Activated T-cell treated with anti-CD3 and anti-CD28 coated beads, Interleukin-2, amount 50 U/mL, for 4 hours (primary cell): Measurements from ENCODE around the gene DACT2. TPM values are rescaled to one million over a fixed set of nuclear protein-coding genes. Genes with fewer than 3 reads are reported as not detected.

Source experiments
- ATAC-seq, 2 donors: fragments of 200-7000 bp; cut with Tn5 transposase; one replicate each; pipeline ENCODE4 v1.10.0; 2021
- DNase-seq: peaks from one replicate; pipeline ENCODE4 v3.0.0-alpha.2; 2020
- H3K27me3 Mint-ChIP-seq: one replicate; pipeline ENCODE4 v1.8.0; 2021; ENCODE audit warnings: low read depth, mixed read lengths
- H3K36me3 Mint-ChIP-seq: one replicate; pipeline ENCODE4 v1.8.0; 2022; ENCODE audit warnings: mixed read lengths; ENCODE audit not compliant: insufficient read depth
- H3K4me1 Mint-ChIP-seq: one replicate; pipeline ENCODE4 v1.8.0; 2021; ENCODE audit warnings: low read depth, mixed read lengths
- H3K4me3 Mint-ChIP-seq: one replicate; pipeline ENCODE4 v1.8.0; 2021; ENCODE audit warnings: mild to moderate bottlenecking, moderate library complexity, mixed read lengths
- H3K9me3 Mint-ChIP-seq: one replicate; pipeline ENCODE4 v1.8.0; 2021; ENCODE audit warnings: mixed read lengths
- total RNA-seq, 3 donors: library from RNA; stranded (reverse); gene quantifications; one replicate each; pipeline ENCODE4 v1.2.1, GENCODE V29; 2021

DACT2 gene
- total RNA-seq, 3 donors from 2014 or later = not detected

- no peak for DNase-seq
- H3K4me3 Mint-ChIP-seq = no peak overlapping the region
- H3K4me1 Mint-ChIP-seq = no peaks in the 10 kb centered on the region
- no peak for ATAC-seq
- peaks cover under 1% of the 10 kb centered on the region for H3K27me3 Mint-ChIP-seq
- H3K9me3 Mint-ChIP-seq = no peaks in the 10 kb centered on the region
- no peaks in the 10 kb centered on the region for H3K36me3 Mint-ChIP-seq
Observed at GRCh38 chr6:168307015-168307694, 12.4 kb downstream of the DACT2 start.

DNA sequence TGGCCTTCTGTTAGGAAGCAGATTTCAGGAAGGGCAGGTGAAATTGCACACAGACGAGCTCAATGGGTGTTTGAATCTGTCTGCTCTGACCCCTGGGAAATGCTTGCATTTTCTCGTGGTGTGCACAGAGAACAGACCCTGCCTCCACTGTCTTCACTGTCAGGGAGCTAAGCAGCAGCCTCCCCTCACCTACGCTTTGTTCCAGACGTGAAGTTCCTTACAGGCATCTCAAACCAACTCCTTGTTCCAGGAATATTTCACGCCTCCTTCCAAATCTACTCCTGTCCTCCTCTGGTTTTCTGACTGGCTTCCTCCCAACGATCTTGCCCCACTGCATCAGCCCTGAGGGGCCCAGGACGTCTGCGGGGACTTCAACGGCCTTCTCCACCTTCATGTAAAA is 13.7 kb downstream of the DACT2 start:
- no peak for ATAC-seq
- Mint-ChIP-seq H3K27me3 (peaks cover 5% of the 10 kb centered on the region), H3K4me1 (no peaks in the 10 kb centered on the region), H3K36me3 (no peaks in the 10 kb centered on the region), H3K9me3 (no peaks in the 10 kb centered on the region), H3K4me3 (no peak overlapping the region)
- DNase-seq = no peak

GRCh38 chr6:168305096-168305749 is 14.4 kb downstream of the DACT2 start:
- Mint-ChIP-seq H3K4me1 (no peaks in the 10 kb centered on the region), H3K4me3 (no peak overlapping the region), H3K27me3 (peaks cover 5% of the 10 kb centered on the region), H3K36me3 (no peaks in the 10 kb centered on the region), H3K9me3 (no peaks in the 10 kb centered on the region)
- ATAC-seq (no peak), DNase-seq (no peak)

- no peaks in the 10 kb centered on the region for H3K9me3 Mint-ChIP-seq
- no peaks in the 10 kb centered on the region for H3K36me3 Mint-ChIP-seq
- H3K4me1 Mint-ChIP-seq = no peaks in the 10 kb centered on the region
- ATAC-seq (no peak), DNase-seq (no peak)
- peaks cover 5% of the 10 kb centered on the region for H3K27me3 Mint-ChIP-seq
- no peak overlapping the region for H3K4me3 Mint-ChIP-seq
Observed at GRCh38 chr6:168304752-168305015, 14.9 kb downstream of the DACT2 start.

- Mint-ChIP-seq H3K4me1 (no peaks in the 10 kb centered on the region), H3K27me3 (peaks cover 5% of the 10 kb centered on the region), H3K4me3 (no peak overlapping the region), H3K36me3 (no peaks in the 10 kb centered on the region), H3K9me3 (no peaks in the 10 kb centered on the region)
- no peak for DNase-seq
- no peak for ATAC-seq
Observed at GRCh38 chr6:168303982-168304751, 15.4 kb downstream of the DACT2 start.

DNA sequence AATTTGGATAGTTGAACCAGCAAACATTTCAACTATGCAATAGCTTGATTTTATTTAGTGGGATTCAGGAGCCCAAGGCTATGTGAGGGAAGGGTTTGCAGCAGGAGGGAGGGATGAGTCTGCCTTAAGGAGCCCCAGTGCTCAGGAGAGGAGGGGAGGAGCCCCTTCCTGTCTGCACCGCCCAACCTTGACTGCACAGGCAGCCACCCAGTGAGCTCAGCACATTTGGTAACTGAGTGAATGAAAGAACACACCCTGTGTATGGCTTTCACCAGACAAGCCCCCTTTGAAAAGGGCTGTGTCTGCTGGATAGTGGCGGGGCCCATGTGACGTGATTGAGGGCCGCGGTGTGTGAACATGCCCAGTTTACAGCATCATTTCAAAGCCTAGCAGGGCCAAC is 17.0 kb downstream of the DACT2 start:
- Mint-ChIP-seq H3K36me3 (no peaks in the 10 kb centered on the region), H3K27me3 (peaks cover 5% of the 10 kb centered on the region), H3K4me1 (no peaks in the 10 kb centered on the region), H3K9me3 (no peaks in the 10 kb centered on the region), H3K4me3 (no peak overlapping the region)
- no peak for DNase-seq
- no peak for ATAC-seq

GRCh38 chr6:168301648-168302398 is 17.8 kb downstream of the DACT2 start:
- Mint-ChIP-seq H3K4me3 (no peak overlapping the region), H3K4me1 (no peaks in the 10 kb centered on the region), H3K27me3 (peaks cover 5% of the 10 kb centered on the region), H3K9me3 (no peaks in the 10 kb centered on the region), H3K36me3 (no peaks in the 10 kb centered on the region)
- DNase-seq (no peak), ATAC-seq (no peak)

- Mint-ChIP-seq H3K9me3 (no peaks in the 10 kb centered on the region), H3K4me3 (no peak overlapping the region), H3K4me1 (no peaks in the 10 kb centered on the region), H3K27me3 (peaks cover 5% of the 10 kb centered on the region), H3K36me3 (no peaks in the 10 kb centered on the region)
- peak in 1 of 2 donors; percentile 30 for ATAC-seq
- DNase-seq = no peak
Observed at GRCh38 chr6:168300975-168301647, 18.5 kb downstream of the DACT2 start.

GRCh38 chr6:168299541-168300511 is 19.8 kb downstream of the DACT2 start:
- Mint-ChIP-seq H3K36me3 (no peaks in the 10 kb centered on the region), H3K27me3 (peaks cover 10% of the 10 kb centered on the region), H3K4me3 (no peak overlapping the region), H3K4me1 (no peaks in the 10 kb centered on the region), H3K9me3 (no peaks in the 10 kb centered on the region)
- DNase-seq = no peak
- no peak for ATAC-seq

DNA sequence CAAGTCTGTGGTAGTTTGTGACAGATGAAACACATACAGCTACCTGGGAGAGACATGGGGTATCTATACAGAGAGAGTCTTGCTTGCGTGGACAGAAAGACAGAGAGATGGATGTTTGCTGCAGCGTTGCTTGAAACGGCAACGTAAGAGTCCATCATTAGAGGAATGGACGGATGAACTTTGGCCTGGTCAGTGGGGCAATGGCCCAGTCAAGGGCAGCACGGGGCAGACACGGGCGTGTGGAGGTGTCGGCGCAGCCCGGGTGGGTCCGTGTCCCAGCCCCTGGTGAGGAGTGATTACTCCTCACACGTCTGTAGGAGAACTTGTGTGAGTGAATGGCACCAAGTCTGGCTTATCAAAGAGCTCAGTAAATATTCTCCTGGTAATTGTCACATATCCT is 21.9 kb downstream of the DACT2 start:
- H3K4me3 Mint-ChIP-seq = no peak overlapping the region
- ATAC-seq (no peak), DNase-seq (no peak)
- H3K9me3 Mint-ChIP-seq = no peaks in the 10 kb centered on the region
- no peaks in the 10 kb centered on the region for H3K36me3 Mint-ChIP-seq
- peaks cover 16% of the 10 kb centered on the region for H3K27me3 Mint-ChIP-seq
- no peaks in the 10 kb centered on the region for H3K4me1 Mint-ChIP-seq

GRCh38 chr6:168294901-168295300 is 24.7 kb downstream of the DACT2 start:
- DNase-seq = no peak
- no peaks in the 10 kb centered on the region for H3K36me3 Mint-ChIP-seq
- no peaks in the 10 kb centered on the region for H3K4me1 Mint-ChIP-seq
- H3K27me3 Mint-ChIP-seq = peaks cover 11% of the 10 kb centered on the region
- ATAC-seq = no peak
- no peaks in the 10 kb centered on the region for H3K9me3 Mint-ChIP-seq
- H3K4me3 Mint-ChIP-seq = no peak overlapping the region

GRCh38 chr6:168293636-168294530 is 25.7 kb downstream of the DACT2 start:
- DNase-seq (no peak), ATAC-seq (no peak)
- Mint-ChIP-seq H3K36me3 (no peaks in the 10 kb centered on the region), H3K4me3 (no peak overlapping the region), H3K9me3 (no peaks in the 10 kb centered on the region), H3K4me1 (no peaks in the 10 kb centered on the region), H3K27me3 (peaks cover 13% of the 10 kb centered on the region)
